ENCODE data around the gene MYO15A.

GRCh38 chr17:18136357-18136756 is 27.8 kb downstream of the MYO15A start:
- TF ChIP-seq POLR2A (IDR thresholded peaks at IDR 0.05), result no peak
- TF ChIP-seq CTCF (IDR thresholded peaks at IDR 0.05), result no peak

Data from adrenal gland (tissue), 5 donors.